NCI-H345 (cell line): ENCODE results near the gene RGL4.

ENCODE experiments used
- DNase-seq: peaks from one replicate; lab custom pipeline; 2025; lab: John Stamatoyannopoulos, UW

Gene RGL4

DNA sequence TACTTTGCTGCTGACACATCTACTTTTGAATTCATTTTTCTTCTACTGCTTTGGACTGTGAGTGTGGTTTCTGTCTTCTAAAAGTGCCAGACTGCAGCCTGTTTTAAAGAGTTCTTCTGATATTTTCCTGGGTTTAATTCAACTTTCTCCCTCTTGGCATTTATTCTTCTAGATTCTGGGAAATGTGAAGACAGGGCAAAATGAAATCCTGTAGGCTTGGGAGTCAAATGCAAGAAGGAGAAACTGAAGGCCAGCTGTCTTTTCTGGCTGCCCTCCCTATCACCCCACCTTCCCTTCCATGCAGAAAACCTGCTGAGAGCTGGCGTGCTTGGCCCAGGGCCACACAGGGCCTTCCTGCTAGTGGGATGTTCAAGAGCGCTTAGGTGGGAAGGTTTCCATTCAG, 52.5 kb downstream of the RGL4 start:
- DNase-seq: no peak

DNA sequence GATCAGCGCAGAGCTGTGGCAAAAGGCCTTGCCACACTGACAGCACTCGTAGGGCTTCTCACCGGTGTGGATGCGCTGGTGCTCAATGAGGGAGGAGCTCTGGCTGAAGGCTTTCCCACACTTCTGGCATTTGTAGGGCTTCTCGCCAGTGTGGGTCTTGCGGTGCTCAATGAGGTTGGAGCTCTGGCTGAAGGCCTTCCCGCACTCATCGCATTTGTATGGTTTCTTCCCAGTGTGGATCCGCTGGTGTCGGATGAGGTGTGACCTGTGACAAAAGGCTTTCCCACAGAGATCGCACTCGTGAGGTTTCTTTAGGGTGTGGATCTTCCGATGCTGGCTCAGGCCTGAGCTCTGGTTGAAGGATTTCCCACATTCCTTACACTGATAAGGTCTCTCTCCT, 53.2 kb downstream of the RGL4 start:
- no peak for DNase-seq

DNA sequence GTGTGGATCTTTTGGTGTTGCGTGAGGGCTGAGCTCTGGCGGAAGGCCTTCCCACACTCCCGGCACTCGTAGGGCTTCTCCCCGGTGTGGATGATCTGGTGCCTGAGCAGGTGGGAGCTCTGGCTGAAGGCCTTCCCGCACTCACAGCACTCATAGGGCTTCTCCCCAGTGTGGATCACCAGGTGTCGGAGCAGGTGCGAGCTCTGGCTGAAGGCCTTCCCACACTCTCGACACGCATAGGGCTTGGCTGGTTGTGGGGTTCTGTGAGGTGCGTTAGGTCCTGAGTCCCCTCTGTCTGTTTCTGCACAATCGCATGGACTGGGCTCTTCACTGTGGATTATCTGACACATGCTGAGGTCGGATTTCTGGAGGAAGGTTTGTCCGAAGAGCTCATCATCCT, 53.7 kb downstream of the RGL4 start:
- DNase-seq: no peak

DNA sequence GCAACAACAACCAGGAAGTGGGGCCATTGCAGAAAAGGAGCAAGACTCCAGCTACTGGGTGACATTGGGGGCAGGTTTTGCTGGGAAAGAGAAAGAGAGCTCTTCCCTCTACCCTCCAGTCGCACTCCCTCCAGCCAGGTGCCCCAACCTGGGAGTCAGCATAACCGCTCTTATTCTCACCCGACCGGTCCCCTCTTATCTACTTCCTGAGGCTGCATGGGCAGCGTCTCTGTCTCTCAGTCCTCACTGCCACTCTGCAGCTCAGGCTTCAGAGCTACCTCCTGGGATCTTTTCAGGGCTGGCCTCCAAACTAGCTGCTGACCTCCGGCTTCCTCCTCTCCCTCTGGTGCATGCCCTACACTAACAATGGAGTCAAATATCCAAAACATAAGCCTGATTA, 55.0 kb downstream of the RGL4 start:
- no peak for DNase-seq
